K562 (cell line): ENCODE data around the gene ZNF280C. TPM values are rescaled to one million over a fixed set of nuclear protein-coding genes. Genes with fewer than 3 reads are reported as not detected.

Experiments used
- ATAC-seq: fragments of 200-7000 bp; cut with Tn5 transposase; 3 replicates; pipeline ENCODE4 v1.9.1; 2020; ENCODE audit warnings: moderate library complexity
- BruUV-seq: library from RNA; stranded (reverse); fragments of 400-500 nt; replicated peaks from 2 replicates; lab custom pipeline; 2021; lab: Mats Ljungman, UMichigan
- CTCF ChIA-PET: fragments of 300-600 bp; formaldehyde crosslinking; extraction: SDS; loops from one replicate; lab custom pipeline; 2021; ENCODE audit warnings: low intra/inter-chr PET ratio; lab: Yijun Ruan, JAX
- POLR2A ChIA-PET: fragments of 300-600, 350-650 bp; sonication (Branson Sonifier 250); formaldehyde crosslinking; extraction: SDS; loops from one replicate; lab custom pipeline; 2021; ENCODE audit warnings: antibody characterized with exemption, inconsistent platforms; lab: Yijun Ruan, JAX
- DNase-seq, 4 experiments: peaks; one replicate each; pipeline versions ENCODE4 v3.0.0 to v3.0.0-alpha.2; 2011 to 2018; ENCODE audit warnings: low spot score in 3 of 4, mixed read lengths in 3 of 4; ENCODE audit errors: extremely low read depth in 1 of 4
- FAIRE-seq: peaks from 2 replicates; lab custom pipeline; 2011; peaks lifted over from hg19 to GRCh38; lab: Jason Lieb, UNC
- H2AFZ ChIP-seq: 2 replicates; pipeline ENCODE4 v1.6.0; 2011; ENCODE audit warnings: low read depth, low read length, control low read depth, inconsistent platforms
- H3K27ac ChIP-seq: fragments of 200-600 bp; 3 replicates; pipeline ENCODE4 v1.8.0; 2011; ENCODE audit warnings: low read depth, mild to moderate bottlenecking, control low read depth, inconsistent platforms, low read length, moderate library complexity, mixed read lengths; ENCODE audit errors: extremely low read depth
- H3K27me3 ChIP-seq, 2 experiments: fragments of 300-600 bp in 1 of 2; 2 replicates in 1 of 2; 3 replicates in 1 of 2; pipeline versions ENCODE4 v1.6.0 to v1.8.0; 2011; ENCODE audit warnings: inconsistent platforms in 2 of 2, low read length in 2 of 2, mild to moderate bottlenecking in 1 of 2, mixed read lengths in 1 of 2, moderate library complexity in 1 of 2; ENCODE audit not compliant: control insufficient read depth in 2 of 2, insufficient read depth in 2 of 2
- H3K36me3 ChIP-seq: fragments of 300-600 bp; 3 replicates; pipeline ENCODE4 v1.8.0; 2011; ENCODE audit warnings: mild to moderate bottlenecking, low read length, inconsistent platforms; ENCODE audit not compliant: control insufficient read depth, insufficient read depth
- H3K4me1 ChIP-seq, 2 experiments: fragments of 200-600 bp in 1 of 2; replicated peaks in 1 of 2; 2 replicates in 1 of 2; 3 replicates in 1 of 2; pipeline versions ENCODE4 v1.5.1 to v1.8.0; 2011; ENCODE audit warnings: inconsistent platforms in 2 of 2, low read length in 2 of 2, mild to moderate bottlenecking in 1 of 2, mixed read lengths in 1 of 2, moderate library complexity in 1 of 2; ENCODE audit not compliant: control insufficient read depth in 2 of 2, insufficient read depth in 2 of 2
- H3K4me2 ChIP-seq: 2 replicates; pipeline ENCODE4 v1.6.1; 2011; ENCODE audit warnings: low read length, control low read depth, inconsistent platforms, mixed read lengths; ENCODE audit not compliant: insufficient read depth
- H3K4me3 ChIP-seq: fragments of 200-600 bp; sonication (generic), shearing (Covaris generic); 2 replicates; pipeline ENCODE4 v1.5.1; 2016; ENCODE audit warnings: control low read depth, inconsistent platforms
- H3K79me2 ChIP-seq: fragments of 200-600 bp; 3 replicates; pipeline ENCODE4 v1.8.0; 2011; ENCODE audit warnings: low read length, inconsistent platforms; ENCODE audit not compliant: control insufficient read depth, insufficient read depth
- H3K9ac ChIP-seq, 2 experiments: 2 replicates each; pipeline versions ENCODE4 v1.6.0 to v1.6.1; 2011; ENCODE audit warnings: low read depth in 2 of 2, low read length in 2 of 2, control low read depth in 1 of 2, inconsistent platforms in 1 of 2, mild to moderate bottlenecking in 1 of 2, mixed read lengths in 1 of 2; ENCODE audit not compliant: insufficient read depth in 1 of 2
- H3K9me1 ChIP-seq: one replicate; pipeline ENCODE4 v1.6.0; 2011; ENCODE audit warnings: inconsistent platforms, mild to moderate bottlenecking, low read length, moderate library complexity; ENCODE audit not compliant: control insufficient read depth, insufficient read depth
- H3K9me3 ChIP-seq: replicated peaks from 2 replicates; pipeline ENCODE4 v1.5.1; 2011; ENCODE audit warnings: low read depth, low read length, inconsistent platforms; ENCODE audit not compliant: control insufficient read depth, insufficient read depth
- H4K20me1 ChIP-seq: replicated peaks from 2 replicates; pipeline ENCODE4 v1.6.1; 2011; ENCODE audit warnings: low read length, inconsistent platforms, mixed read lengths; ENCODE audit not compliant: control insufficient read depth, insufficient read depth
- C11orf30 ChIP-seq: fragments of 450-650 bp; IDR thresholded peaks from 2 replicates; pipeline ENCODE4 v1.6.1; 2016; ENCODE audit warnings: low read depth, mild to moderate bottlenecking
- CREBBP ChIP-seq: IDR thresholded peaks from one replicate; pipeline ENCODE4 v1.6.1; 2012; ENCODE audit warnings: low read depth, mild to moderate bottlenecking, control low read depth, inconsistent platforms, low read length
- HDGF ChIP-seq: fragments of 450-650 bp; IDR thresholded peaks from 2 replicates; pipeline ENCODE4 v1.6.1; 2016
- HNRNPK ChIP-seq: fragments of 200-400 bp; formaldehyde crosslinking; IDR thresholded peaks from one replicate; pipeline ENCODE4 v1.6.1; 2018; ENCODE audit warnings: mild to moderate bottlenecking, low read depth, low read length; ENCODE audit not compliant: poor library complexity, severe bottlenecking
- MAZ ChIP-seq, 2 experiments: fragments of 450-650 bp in 1 of 2; sonication (generic) in 1 of 2; formaldehyde crosslinking; IDR thresholded peaks in 1 of 2; conservative IDR thresholded peaks in 1 of 2; 2 replicates each; pipeline versions ENCODE4 v1.4.0 to v1.5.0; 2020; ENCODE audit warnings: mild to moderate bottlenecking in 1 of 2, missing genetic modification reagents in 1 of 2
- MCM7 ChIP-seq, 2 experiments: fragments of 450-650 bp; IDR thresholded peaks; 2 replicates each; pipeline ENCODE4 v1.6.1; 2016 to 2018
- MECOM ChIP-seq: fragments of 250-450 bp; sonication (Bioruptor Pico); IDR thresholded peaks from 2 replicates; pipeline ENCODE4 v1.8.0; 2022; ENCODE audit warnings: inconsistent platforms
- MIER1 ChIP-seq: fragments of 450-650 bp; IDR thresholded peaks from 2 replicates; pipeline ENCODE4 v1.6.1; 2016; ENCODE audit warnings: antibody characterized with exemption, mild to moderate bottlenecking, low read depth
- SREBF1 ChIP-seq: fragments of 150-350 bp; IDR thresholded peaks from 2 replicates; pipeline ENCODE4 v1.6.1; 2014; ENCODE audit warnings: antibody characterized with exemption, low read depth, low read length, borderline replicate concordance
- ZNF507 ChIP-seq: conservative IDR thresholded peaks from 2 replicates; pipeline ENCODE4 v1.6.1; 2017; ENCODE audit warnings: missing genetic modification characterization, missing compliant biosample characterization
- WGBS: fragments of 100-300 bp; shearing (Covaris generic); methylation state at CpG from one replicate; pipeline ENCODE4 v1.1.6; 2016; ENCODE audit warnings: low coverage, mixed read lengths; ENCODE audit not compliant: insufficient coverage; ENCODE audit errors: missing lambda C conversion rate; 5-methylcytosine and 5-hydroxymethylcytosine counted together
- in situ Hi-C: fragments of 300-500 bp; cut with MboI; formaldehyde crosslinking; loops from 4 replicates; pipeline ENCODE4 v1.15.0; 2018; ENCODE audit warnings: inconsistent platforms, mixed read lengths
- intact Hi-C: fragments of 100-400 bp; cut with micrococcal nuclease; formaldehyde crosslinking; loops from 2 replicates; pipeline ENCODE4 v1.14.2; 2022
- polyA plus RNA-seq, 8 experiments: library from polyadenylated mRNA; depleted of rRNA in 4 of 8; stranded (reverse) in 5 of 8; unstranded in 3 of 8; fragments of >200 nt; fragmentation: Nextera tagmentation in 2 of 8; fragmentation: Illumina TruSeq in 1 of 8; extraction: Ambion mirVana in 2 of 8; extraction: Trizol in 1 of 8; gene quantifications; 2 replicates each; pipeline versions ENCODE4 v1.2.1 to v1.2.3, GENCODE V29; 2011 to 2014; ENCODE audit warnings: inconsistent platforms in 1 of 8, missing spikeins in 1 of 8
- total RNA-seq, 7 experiments: library from RNA; depleted of rRNA in 6 of 7; stranded (reverse); fragments of >200 nt in 6 of 7; fragmentation: Illumina TruSeq in 2 of 7; extraction: Trizol in 2 of 7; gene quantifications; 2 replicates each; pipeline versions ENCODE4 v1.2.1 to v1.2.3, GENCODE V29; 2011 to 2021; ENCODE audit warnings: low replicate concordance in 1 of 7
- TF ChIP-seq, protein P1 (sequence below), 3 experiments: fragments of 200-800 bp in 1 of 3; sonication (Bioruptor generic) in 1 of 3; sonication (generic) in 1 of 3; formaldehyde crosslinking in 1 of 3; IDR thresholded peaks; 2 replicates each; pipeline versions ENCODE4 v1.6.1 to v1.8.0; 2016 to 2022; ENCODE audit warnings: mild to moderate bottlenecking in 2 of 3, missing compliant biosample characterization in 2 of 3, missing genetic modification characterization in 2 of 3, missing genetic modification reagents in 1 of 3
- TF ChIP-seq, protein P2 (sequence below): fragments of 250-450 bp; sonication (Bioruptor Pico); IDR thresholded peaks from 2 replicates; pipeline ENCODE4 v1.9.0; 2021; ENCODE audit warnings: mild to moderate bottlenecking
- TF ChIP-seq, protein P3 (sequence below): sonication (generic); formaldehyde crosslinking; IDR thresholded peaks from 2 replicates; pipeline ENCODE4 v1.5.0; 2020; ENCODE audit warnings: missing genetic modification reagents
- TF ChIP-seq, protein P4 (sequence below): IDR thresholded peaks from 2 replicates; pipeline ENCODE4 v1.6.1; 2014; ENCODE audit warnings: antibody characterized with exemption

ZNF280C gene
- total and polyA plus RNA-seq, 9 of the 15 experiments (the other 6 are each of a cell fraction or from before 2014, with no cell fraction given), result 1.6 to 8.3 (median 4.4) TPM

DNA sequence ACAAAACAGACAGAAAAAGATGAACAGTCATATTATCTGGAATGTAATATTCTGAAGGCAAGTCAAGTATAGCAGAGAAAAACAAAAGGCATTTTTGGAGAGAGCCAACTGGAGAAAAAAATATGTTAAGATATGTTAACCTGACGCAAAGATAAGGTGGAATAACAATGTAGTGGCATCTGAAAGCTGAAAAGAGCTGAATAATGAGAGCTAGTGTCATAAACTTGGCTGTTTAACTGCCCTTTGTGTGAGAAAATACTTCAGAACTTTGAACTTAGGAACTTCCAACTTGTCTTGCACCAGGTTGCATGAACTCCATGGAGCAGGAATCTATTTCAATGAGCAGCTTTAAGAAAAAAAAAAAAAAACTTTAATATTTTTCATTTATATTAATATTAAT, 64.1 kb downstream of the ZNF280C start:
- peaks cover 20% of the 10 kb centered on the region; the same call in 1 of the 3 replicates for H3K36me3 ChIP-seq
- no peak overlapping the region for H3K27ac ChIP-seq
- no peak overlapping the region for H3K4me3 ChIP-seq
- FAIRE-seq (no peak), DNase-seq (no peak), ATAC-seq (no peak)
- H3K9ac ChIP-seq, result no peak overlapping the region
- 0% methylated on average over 1 of the region's 1 CpG for WGBS
- no peaks in the 10 kb centered on the region for H3K9me1 ChIP-seq
- no peaks in the 10 kb centered on the region for H3K9me3 ChIP-seq
- no peaks in the 10 kb centered on the region for H4K20me1 ChIP-seq
- CTCF ChIA-PET, result no interaction called here
- no peak overlapping the region for H3K4me2 ChIP-seq
- no peaks in the 10 kb centered on the region; a peak in 1 of 5 replicates for H3K4me1 ChIP-seq
- H3K79me2 ChIP-seq, result no peaks in the 10 kb centered on the region
- H3K27me3 ChIP-seq, result no peaks in the 10 kb centered on the region
- in situ Hi-C loops, result no loop called here
- H2AFZ ChIP-seq, result no peak overlapping the region
- TF ChIP-seq HNRNPK (no peak), ZNF507 (tag) (no peak), MAZ (CRISPR knock-in tag; conservative IDR thresholded peaks at IDR 0.05 in 1 of 2, IDR thresholded peaks at IDR 0.05 in 1 of 2) (no peak), MIER1 (no peak), SREBF1 (no peak), C11orf30 (no peak), MCM7 (IDR thresholded peaks at IDR 0.05) (no peak), CREBBP (no peak), MECOM (CRISPR knock-in tag) (no peak), HDGF (no peak)
- TF ChIP-seq, protein P1, sequence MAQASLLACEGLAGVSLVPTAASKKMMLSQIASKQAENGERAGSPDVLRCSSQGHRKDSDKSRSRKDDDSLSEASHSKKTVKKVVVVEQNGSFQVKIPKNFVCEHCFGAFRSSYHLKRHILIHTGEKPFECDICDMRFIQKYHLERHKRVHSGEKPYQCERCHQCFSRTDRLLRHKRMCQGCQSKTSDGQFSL (CRISPR knock-in tag; IDR thresholded peaks at IDR 0.05), result no peak
- TF ChIP-seq, protein P1 (tag; IDR thresholded peaks at IDR 0.05), result no peak
- TF ChIP-seq, protein P2, sequence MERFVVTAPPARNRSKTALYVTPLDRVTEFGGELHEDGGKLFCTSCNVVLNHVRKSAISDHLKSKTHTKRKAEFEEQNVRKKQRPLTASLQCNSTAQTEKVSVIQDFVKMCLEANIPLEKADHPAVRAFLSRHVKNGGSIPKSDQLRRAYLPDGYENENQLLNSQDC (CRISPR knock-in tag), result no peak
- TF ChIP-seq, protein P3, sequence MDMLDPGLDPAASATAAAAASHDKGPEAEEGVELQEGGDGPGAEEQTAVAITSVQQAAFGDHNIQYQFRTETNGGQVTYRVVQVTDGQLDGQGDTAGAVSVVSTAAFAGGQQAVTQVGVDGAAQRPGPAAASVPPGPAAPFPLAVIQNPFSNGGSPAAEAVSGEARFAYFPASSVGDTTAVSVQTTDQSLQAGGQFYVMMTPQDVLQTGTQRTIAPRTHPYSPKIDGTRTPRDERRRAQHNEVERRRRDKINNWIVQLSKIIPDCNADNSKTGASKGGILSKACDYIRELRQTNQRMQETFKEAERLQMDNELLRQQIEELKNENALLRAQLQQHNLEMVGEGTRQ (CRISPR knock-in tag), result no peak
- TF ChIP-seq, protein P4, sequence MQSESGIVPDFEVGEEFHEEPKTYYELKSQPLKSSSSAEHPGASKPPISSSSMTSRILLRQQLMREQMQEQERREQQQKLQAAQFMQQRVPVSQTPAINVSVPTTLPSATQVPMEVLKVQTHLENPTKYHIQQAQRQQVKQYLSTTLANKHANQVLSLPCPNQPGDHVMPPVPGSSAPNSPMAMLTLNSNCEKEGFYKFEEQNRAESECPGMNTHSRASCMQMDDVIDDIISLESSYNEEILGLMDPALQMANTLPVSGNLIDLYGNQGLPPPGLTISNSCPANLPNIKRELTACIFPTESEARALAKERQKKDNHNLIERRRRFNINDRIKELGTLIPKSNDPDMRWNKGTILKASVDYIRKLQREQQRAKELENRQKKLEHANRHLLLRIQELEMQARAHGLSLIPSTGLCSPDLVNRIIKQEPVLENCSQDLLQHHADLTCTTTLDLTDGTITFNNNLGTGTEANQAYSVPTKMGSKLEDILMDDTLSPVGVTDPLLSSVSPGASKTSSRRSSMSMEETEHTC, result no peak
- intact Hi-C loops, result no loop called here
- no TSS peak for BruUV-seq
- POLR2A ChIA-PET, result interaction anchor here (0.6 kb wide), 1 partner anchor 1801 kb away, joined by 3 read pairs; no protein-coding TSS in a partner anchor
